Daoy (cell line): ENCODE measurements around the gene TFPI. TPM values are rescaled to one million over a fixed set of nuclear protein-coding genes. Genes with fewer than 3 reads are reported as not detected.

Source experiments
- DNase-seq: peaks from one replicate; pipeline ENCODE4 v3.0.0-alpha.2; 2015; ENCODE audit warnings: low read depth
- total RNA-seq: library from RNA; depleted of rRNA; stranded (reverse); fragments of >200 nt; shearing (Covaris generic); gene quantifications from 2 replicates; pipeline ENCODE4 v1.2.3, GENCODE V29; 2014

Gene TFPI
- total RNA-seq, 1 experiment from 2014 or later, result 43.8 TPM

- DNase-seq, result no peak
These were observed 88.0 kb downstream of the TFPI start for GRCh38 chr2:187466129-187466792.

GRCh38 chr2:187462839-187463238 is 91.4 kb downstream of the TFPI start:
- no peak for DNase-seq

- DNase-seq, result no peak
These were observed 92.7 kb downstream of the TFPI start for GRCh38 chr2:187461294-187462261.

GRCh38 chr2:187459256-187459655 is 95.0 kb downstream of the TFPI start:
- no peak for DNase-seq

- DNase-seq, result no peak
These were observed 101.1 kb downstream of the TFPI start for GRCh38 chr2:187453078-187453641.

- DNase-seq, result no peak
These were observed 102.7 kb downstream of the TFPI start for GRCh38 chr2:187451510-187451909.

GRCh38 chr2:187447336-187447735 is 106.9 kb downstream of the TFPI start:
- no peak for DNase-seq

GRCh38 chr2:187446711-187447110 is 107.5 kb downstream of the TFPI start:
- no peak for DNase-seq

GRCh38 chr2:187445051-187445450 is 109.2 kb downstream of the TFPI start:
- DNase-seq, result no peak

- no peak for DNase-seq
These were observed 111.5 kb downstream of the TFPI start for GRCh38 chr2:187442778-187443177.

GRCh38 chr2:187442378-187442777 is 111.9 kb downstream of the TFPI start:
- no peak for DNase-seq

GRCh38 chr2:187440101-187440675 is 114.0 kb downstream of the TFPI start:
- no peak for DNase-seq

- no peak for DNase-seq
These were observed 115.8 kb downstream of the TFPI start for GRCh38 chr2:187438455-187438854.

GRCh38 chr2:187435756-187436155 is 118.5 kb downstream of the TFPI start:
- no peak for DNase-seq

GRCh38 chr2:187435078-187435477 is 119.2 kb downstream of the TFPI start:
- no peak for DNase-seq

- no peak for DNase-seq
These were observed 119.9 kb downstream of the TFPI start for GRCh38 chr2:187434342-187434785.

GRCh38 chr2:187431911-187432310 is 122.3 kb downstream of the TFPI start:
- no peak for DNase-seq

GRCh38 chr2:187429989-187430388 is 124.2 kb downstream of the TFPI start:
- peak; percentile 42 for DNase-seq

GRCh38 chr2:187424146-187424545 is 130.1 kb downstream of the TFPI start:
- no peak for DNase-seq

- DNase-seq, result no peak
These were observed 132.0 kb downstream of the TFPI start for GRCh38 chr2:187422282-187422681.

GRCh38 chr2:187421519-187421918 is 132.7 kb downstream of the TFPI start:
- DNase-seq, result no peak

GRCh38 chr2:187419808-187420207 is 134.4 kb downstream of the TFPI start:
- DNase-seq, result no peak
